ENCODE measurements around the gene HS6ST1. TPM values are rescaled to one million over a fixed set of nuclear protein-coding genes. Genes with fewer than 3 reads are reported as not detected.

HS6ST1 gene
- total and polyA plus RNA-seq, 2 donors (not counting 1 experiment from before 2014, with no cell fraction given), result 7.8 to 22.7 TPM

- DNase-seq (no peak), ATAC-seq (ENCODE audit: low read depth) (no peak)
- 95% methylated on average over 18 of the region's 19 CpGs for WGBS (ENCODE audit: insufficient coverage)
- H3K27ac Mint-ChIP-seq, result no peak overlapping the region
- CTCF ChIA-PET, result interaction anchor here (0.6 to 1.1 kb wide), 2 partner anchors 8 to 76 kb away, joined by 3 read pairs; no protein-coding TSS in a partner anchor
- H3K27ac ChIP-seq (ENCODE audit: low read length in 2 of 2), result no peak overlapping the region
- H3K4me1 Mint-ChIP-seq, result peaks cover 47% of the 10 kb centered on the region
- peaks cover 0 to 5% of the 10 kb centered on the region in 2 experiments for H3K36me3 ChIP-seq (replicated peaks in 1 of 2; ENCODE audit: control extremely low read depth in 1 of 2, control insufficient read depth in 1 of 2, extremely low read depth in 1 of 2, insufficient read depth in 2 of 2, low read length in 1 of 2)
- peaks cover 100% of the 10 kb centered on the region for H4K20me1 ChIP-seq (ENCODE audit: control insufficient read depth, insufficient read depth, low read length, poor library complexity, severe bottlenecking)
- H3K4me1 ChIP-seq (ENCODE audit: control insufficient read depth in 2 of 2, insufficient read depth in 2 of 2, low read length in 2 of 2), result peaks cover 4 to 14% of the 10 kb centered on the region in 2 donors
- H3K4me3 ChIP-seq (ENCODE audit: control extremely low read depth in 1 of 5, extremely low read depth in 1 of 5, insufficient read depth in 1 of 5, low read depth in 2 of 5, low read length in 4 of 5), result no peak overlapping the region
- TF ChIP-seq CTCF (IDR thresholded peaks at IDR 0.05), result no peak
- H3K9me3 ChIP-seq (ENCODE audit: control extremely low read depth in 1 of 3, control insufficient read depth in 2 of 3, insufficient read depth in 1 of 3, low read length in 2 of 3), result no peaks in the 10 kb centered on the region
- intact Hi-C loops (cut with micrococcal nuclease), result loop anchor here (10.0 kb wide), 1 partner anchor 1875 kb away; the partner anchor contains the start of genes MZT2B and SMPD4
- no peak overlapping the region for H3K4me2 ChIP-seq (replicated peaks; ENCODE audit: low read depth, low read length, poor library complexity, severe bottlenecking)
- H3K9ac ChIP-seq (ENCODE audit: low read length), result no peak overlapping the region
- no peaks in the 10 kb centered on the region for H3K9me3 Mint-ChIP-seq (ENCODE audit: insufficient read depth)
- H3K27me3 ChIP-seq (replicated peaks in 1 of 4; ENCODE audit: control extremely low read depth in 1 of 4, control insufficient read depth in 3 of 4, insufficient read depth in 4 of 4, low read length in 3 of 4), result no peaks in the 10 kb centered on the region
- H3K27me3 Mint-ChIP-seq, result no peaks in the 10 kb centered on the region
- no peak overlapping the region for H3K4me3 Mint-ChIP-seq
- no peak overlapping the region for H2AFZ ChIP-seq (ENCODE audit: insufficient read depth, low read depth, low read length, poor library complexity, severe bottlenecking)
- H3K79me2 ChIP-seq (ENCODE audit: control insufficient read depth, insufficient read depth, low read length), result peaks cover 97% of the 10 kb centered on the region
- POLR2A ChIA-PET, result interaction anchor here (0.6 to 1.2 kb wide), 2 partner anchors 15 to 247 kb away, joined by 3 read pairs; no protein-coding TSS in a partner anchor
Measured at GRCh38 chr2:128309280-128310093, 9.2 kb downstream of the HS6ST1 start.

DNA sequence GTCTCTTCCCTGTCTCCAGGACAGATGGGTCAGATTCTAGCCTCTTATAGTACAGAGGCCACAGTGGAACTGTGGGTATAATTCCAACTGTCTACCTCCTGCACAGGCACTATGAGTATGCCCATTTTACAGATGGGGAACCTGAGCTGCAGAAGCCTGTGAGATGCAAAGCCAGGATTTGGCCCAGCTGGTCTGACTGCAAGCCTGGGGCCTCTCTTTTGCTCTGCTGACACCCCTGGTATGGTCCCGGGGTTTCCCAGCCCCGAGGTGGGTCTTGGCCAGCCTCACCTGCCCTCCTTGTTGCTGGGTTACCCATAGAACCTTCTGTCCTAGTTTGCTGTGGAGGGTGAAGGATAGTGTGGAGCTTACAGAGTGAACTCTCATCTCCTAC is 9.8 kb downstream of the HS6ST1 start:
- no peak overlapping the region for H3K4me3 Mint-ChIP-seq
- DNase-seq (no peak), ATAC-seq (ENCODE audit: low read depth) (no peak)
- Histone ChIP-seq H3K9ac (ENCODE audit: low read length) (no peak overlapping the region), H3K36me3 (replicated peaks in 1 of 2; ENCODE audit: control extremely low read depth in 1 of 2, control insufficient read depth in 1 of 2, extremely low read depth in 1 of 2, insufficient read depth in 2 of 2, low read length in 1 of 2) (peaks cover 0 to 2% of the 10 kb centered on the region in 2 experiments), H3K27ac (ENCODE audit: low read length in 2 of 2) (no peak overlapping the region), H3K9me3 (ENCODE audit: control extremely low read depth in 1 of 3, control insufficient read depth in 2 of 3, insufficient read depth in 1 of 3, low read length in 2 of 3) (no peaks in the 10 kb centered on the region), H3K4me1 (ENCODE audit: control insufficient read depth in 2 of 2, insufficient read depth in 2 of 2, low read length in 2 of 2) (peaks cover 4 to 14% of the 10 kb centered on the region in 2 donors), H3K79me2 (ENCODE audit: control insufficient read depth, insufficient read depth, low read length) (peaks cover 97% of the 10 kb centered on the region), H3K27me3 (replicated peaks in 1 of 4; ENCODE audit: control extremely low read depth in 1 of 4, control insufficient read depth in 3 of 4, insufficient read depth in 4 of 4, low read length in 3 of 4) (no peaks in the 10 kb centered on the region), H2AFZ (ENCODE audit: insufficient read depth, low read depth, low read length, poor library complexity, severe bottlenecking) (no peak overlapping the region), H3K4me3 (ENCODE audit: control extremely low read depth in 1 of 5, extremely low read depth in 1 of 5, insufficient read depth in 1 of 5, low read depth in 2 of 5, low read length in 4 of 5) (no peak overlapping the region), H4K20me1 (ENCODE audit: control insufficient read depth, insufficient read depth, low read length, poor library complexity, severe bottlenecking) (peaks cover 100% of the 10 kb centered on the region), H3K4me2 (replicated peaks; ENCODE audit: low read depth, low read length, poor library complexity, severe bottlenecking) (no peak overlapping the region)
- ChIA-PET POLR2A (interaction anchor here (0.6 kb wide), 1 partner anchor 246 kb away, joined by 3 read pairs; no protein-coding TSS in a partner anchor), CTCF (interaction anchor here (0.6 to 1.1 kb wide), 2 partner anchors 8 to 75 kb away, joined by 3 read pairs; no protein-coding TSS in a partner anchor)
- no CpG with 5 or more reads among the region's 2 CpGs for WGBS (ENCODE audit: insufficient coverage)
- intact Hi-C loops (cut with micrococcal nuclease), result no loop called here
- H3K27me3 Mint-ChIP-seq, result no peaks in the 10 kb centered on the region
- no peak for TF ChIP-seq CTCF (IDR thresholded peaks at IDR 0.05)
- no peak for TF ChIP-seq EZH2 (IDR thresholded peaks at IDR 0.05; ENCODE audit: borderline replicate concordance, insufficient read depth, low read depth, low read length, poor library complexity, severe bottlenecking)
- no peaks in the 10 kb centered on the region for H3K9me3 Mint-ChIP-seq (ENCODE audit: insufficient read depth)
- peaks cover 45% of the 10 kb centered on the region for H3K4me1 Mint-ChIP-seq
- no peak overlapping the region for H3K27ac Mint-ChIP-seq

All from B cell (primary cell).